GM18909 (cell line): ENCODE measurements around the gene STK24.

ENCODE experiments used
- ATAC-seq: cut with Tn5 transposase; IDR thresholded peaks from one replicate; pipeline ENCODE4 v1.9.1; 2021; ENCODE audit warnings: mild to moderate bottlenecking; ENCODE audit not compliant: unreplicated experiment, poor library complexity

Gene STK24

GRCh38 chr13:98443329-98443728 is 133.6 kb downstream of the STK24 start:
- ATAC-seq: no peak

- ATAC-seq: no peak
These were observed 134.3 kb downstream of the STK24 start for GRCh38 chr13:98442391-98443230.

GRCh38 chr13:98441056-98441676 is 135.7 kb downstream of the STK24 start:
- no peak for ATAC-seq

- ATAC-seq: no peak
These were observed 136.4 kb downstream of the STK24 start for GRCh38 chr13:98440390-98441055.

GRCh38 chr13:98439896-98440295 is 137.0 kb downstream of the STK24 start:
- ATAC-seq: no peak

GRCh38 chr13:98439126-98439828 is 137.6 kb downstream of the STK24 start:
- ATAC-seq: no peak

GRCh38 chr13:98438246-98439125 is 138.4 kb downstream of the STK24 start:
- no peak for ATAC-seq

- no peak for ATAC-seq
These were observed 140.5 kb downstream of the STK24 start for GRCh38 chr13:98436233-98436910.

GRCh38 chr13:98435376-98435775 is 141.5 kb downstream of the STK24 start:
- no peak for ATAC-seq

- ATAC-seq: no peak
These were observed 142.8 kb downstream of the STK24 start for GRCh38 chr13:98434060-98434459.

- ATAC-seq: no peak
These were observed 143.3 kb downstream of the STK24 start for GRCh38 chr13:98433654-98434053.

GRCh38 chr13:98432638-98433037 is 144.3 kb downstream of the STK24 start:
- ATAC-seq: no peak

GRCh38 chr13:98429977-98430736 is 146.8 kb downstream of the STK24 start:
- ATAC-seq: no peak

GRCh38 chr13:98429531-98429930 is 147.4 kb downstream of the STK24 start:
- ATAC-seq: no peak

GRCh38 chr13:98429081-98429480 is 147.8 kb downstream of the STK24 start:
- ATAC-seq: no peak

- ATAC-seq: no peak
These were observed 148.5 kb downstream of the STK24 start for GRCh38 chr13:98428256-98428966.

- no peak for ATAC-seq
These were observed 149.4 kb downstream of the STK24 start for GRCh38 chr13:98427331-98427995.
